GM18907 (cell line): ENCODE results near the gene CAMK1G.

Source experiments
- ATAC-seq: cut with Tn5 transposase; IDR thresholded peaks from one replicate; pipeline ENCODE4 v1.9.1; 2021; ENCODE audit warnings: mild to moderate bottlenecking, moderate library complexity; ENCODE audit not compliant: unreplicated experiment

The CAMK1G gene

GRCh38 chr1:209583408-209583807 is at the start of gene CAMK1G:
CAMK1G (plus strand) TSS chr1:209583714; CDS start chr1:209594984, 11,270 bp downstream.
- no peak for ATAC-seq

- ATAC-seq: no peak
Observed at GRCh38 chr1:209534496-209535250, 48.8 kb upstream of the CAMK1G start.

- ATAC-seq: no peak
Observed at GRCh38 chr1:209536843-209537242, 46.7 kb upstream of the CAMK1G start.

GRCh38 chr1:209537336-209538114 is 46.0 kb upstream of the CAMK1G start:
- no peak for ATAC-seq

GRCh38 chr1:209539576-209539975 is 43.9 kb upstream of the CAMK1G start:
- no peak for ATAC-seq

GRCh38 chr1:209542585-209542984 is 40.9 kb upstream of the CAMK1G start:
- ATAC-seq: no peak

- no peak for ATAC-seq
Observed at GRCh38 chr1:209544098-209544497, 39.4 kb upstream of the CAMK1G start.

GRCh38 chr1:209545423-209545822 is 38.1 kb upstream of the CAMK1G start:
- ATAC-seq: no peak

GRCh38 chr1:209546390-209547085 is 37.0 kb upstream of the CAMK1G start:
- ATAC-seq: no peak

- ATAC-seq: no peak
Observed at GRCh38 chr1:209547626-209548025, 35.9 kb upstream of the CAMK1G start.

- no peak for ATAC-seq
Observed at GRCh38 chr1:209549443-209550205, 33.9 kb upstream of the CAMK1G start.

GRCh38 chr1:209550519-209550918 is 33.0 kb upstream of the CAMK1G start:
- ATAC-seq: no peak

- ATAC-seq: no peak
Observed at GRCh38 chr1:209552406-209553264, 30.9 kb upstream of the CAMK1G start.

GRCh38 chr1:209554761-209555611 is 28.5 kb upstream of the CAMK1G start:
- ATAC-seq: no peak

GRCh38 chr1:209556162-209556690 is 27.3 kb upstream of the CAMK1G start:
- ATAC-seq: no peak

GRCh38 chr1:209557221-209557620 is 26.3 kb upstream of the CAMK1G start:
- ATAC-seq: no peak

GRCh38 chr1:209560529-209560928 is 23.0 kb upstream of the CAMK1G start:
- ATAC-seq: no peak

GRCh38 chr1:209560952-209561351 is 22.6 kb upstream of the CAMK1G start:
- ATAC-seq: no peak

GRCh38 chr1:209561532-209561931 is 22.0 kb upstream of the CAMK1G start:
- ATAC-seq: no peak
